Smooth muscle cell of the brain vasculature (primary cell): ENCODE data around the gene ENC1.
A peak's percentile ranks its signal among the peaks of the same experiment; 100 is the strongest.

Experiments
- DNase-seq: peaks from one replicate; pipeline ENCODE4 v3.0.0-alpha.2; 2012; ENCODE audit warnings: low read depth, low spot score

ENC1 gene

GRCh38 chr5:74657165-74657564, 16.6 kb upstream of the ENC1 start:
- no peak for DNase-seq

GRCh38 chr5:74655716-74656115, 15.2 kb upstream of the ENC1 start:
- no peak for DNase-seq

GRCh38 chr5:74655206-74655605, 14.7 kb upstream of the ENC1 start:
- DNase-seq: no peak

- no peak for DNase-seq
Observed at GRCh38 chr5:74653991-74654390, 13.5 kb upstream of the ENC1 start.

GRCh38 chr5:74652576-74652975, 12.0 kb upstream of the ENC1 start:
- no peak for DNase-seq

- no peak for DNase-seq
Observed at GRCh38 chr5:74651710-74652109, 11.2 kb upstream of the ENC1 start.

GRCh38 chr5:74649421-74649973, 9.0 kb upstream of the ENC1 start:
- no peak for DNase-seq

GRCh38 chr5:74648835-74649293, 8.3 kb upstream of the ENC1 start:
- DNase-seq: no peak

GRCh38 chr5:74647096-74647495, 6.6 kb upstream of the ENC1 start:
- no peak for DNase-seq

GRCh38 chr5:74643111-74643562, 2.6 kb upstream of the ENC1 start:
- DNase-seq: no peak

- DNase-seq: no peak
Observed at GRCh38 chr5:74642543-74642863, 2.0 kb upstream of the ENC1 start.

GRCh38 chr5:74641735-74642542, 1.4 kb upstream of the ENC1 start:
- peak; percentile 67 for DNase-seq

GRCh38 chr5:74640954-74641734, 616 bp upstream of the ENC1 start:
- no peak for DNase-seq

GRCh38 chr5:74639807-74640449, 600 bp downstream of the ENC1 start:
- DNase-seq: no peak

- DNase-seq: no peak
Observed at GRCh38 chr5:74638970-74639806, 1.3 kb downstream of the ENC1 start.

GRCh38 chr5:74638544-74638969, 2.0 kb downstream of the ENC1 start:
- no peak for DNase-seq

GRCh38 chr5:74636552-74636951, 4.0 kb downstream of the ENC1 start:
- no peak for DNase-seq

- no peak for DNase-seq
Observed at GRCh38 chr5:74636149-74636548, 4.4 kb downstream of the ENC1 start.

GRCh38 chr5:74634611-74635286, 5.8 kb downstream of the ENC1 start:
- DNase-seq: no peak

GRCh38 chr5:74633695-74634094, 6.8 kb downstream of the ENC1 start:
- no peak for DNase-seq

GRCh38 chr5:74632947-74633356, 7.6 kb downstream of the ENC1 start:
- no peak for DNase-seq
